Natural killer cell (primary cell): ENCODE data around the gene ZNF562. TPM values are rescaled to one million over a fixed set of nuclear protein-coding genes. Genes with fewer than 3 reads are reported as not detected.

ENCODE experiments used
- ATAC-seq, 3 donors: fragments of 150-1000 bp in 2 of 3; fragments of 200-7000 bp in 1 of 3; cut with Tn5 transposase; 1 replicate in 1 of 3; 2 replicates in 2 of 3; pipeline ENCODE4 v1.10.0; 2021; ENCODE audit warnings: mild to moderate bottlenecking in 2 of 3, moderate library complexity in 2 of 3
- DNase-seq, 2 donors: peaks; one replicate each; pipeline versions ENCODE4 v3.0.0 to v3.0.0-alpha.2; 2013 to 2021; ENCODE audit warnings: mixed read lengths in 1 of 2
- H3K27ac ChIP-seq: one replicate; pipeline ENCODE4 v1.5.1; 2013; ENCODE audit warnings: mild to moderate bottlenecking, low read length
- H3K27me3 ChIP-seq: one replicate; pipeline ENCODE4 v1.6.1; 2013; ENCODE audit warnings: low read length; ENCODE audit not compliant: control insufficient read depth, insufficient read depth
- H3K36me3 ChIP-seq: one replicate; pipeline ENCODE4 v1.6.1; 2013; ENCODE audit warnings: low read length; ENCODE audit not compliant: control insufficient read depth, insufficient read depth
- H3K4me1 ChIP-seq: one replicate; pipeline ENCODE4 v1.6.1; 2013; ENCODE audit warnings: low read length; ENCODE audit not compliant: control insufficient read depth, insufficient read depth
- H3K4me3 ChIP-seq: one replicate; pipeline ENCODE4 v1.5.1; 2013; ENCODE audit warnings: low read length
- H3K9me3 ChIP-seq: one replicate; pipeline ENCODE4 v1.6.1; 2013; ENCODE audit warnings: low read length; ENCODE audit not compliant: control insufficient read depth, insufficient read depth
- H3K27ac Mint-ChIP-seq, 2 donors: one replicate each; pipeline ENCODE4 v1.8.0; 2022; ENCODE audit warnings: mild to moderate bottlenecking in 2 of 2, mixed read lengths in 2 of 2, moderate library complexity in 1 of 2
- H3K27me3 Mint-ChIP-seq, 2 donors: one replicate each; pipeline ENCODE4 v1.8.0; 2022; ENCODE audit warnings: low read depth in 2 of 2, mixed read lengths in 2 of 2
- H3K36me3 Mint-ChIP-seq: one replicate; pipeline ENCODE4 v1.8.0; 2022; ENCODE audit warnings: mixed read lengths
- H3K4me1 Mint-ChIP-seq, 2 donors: one replicate each; pipeline ENCODE4 v1.8.0; 2022; ENCODE audit warnings: mixed read lengths in 2 of 2
- H3K4me3 Mint-ChIP-seq: one replicate; pipeline ENCODE4 v1.8.0; 2022; ENCODE audit warnings: mild to moderate bottlenecking, moderate library complexity, mixed read lengths
- H3K9me3 Mint-ChIP-seq, 2 donors: one replicate each; pipeline ENCODE4 v1.8.0; 2022; ENCODE audit warnings: mixed read lengths in 2 of 2
- WGBS: methylation state at CpG from one replicate; pipeline ENCODE4 v1.1.7; 2013; ENCODE audit warnings: missing lambda C conversion rate; ENCODE audit not compliant: insufficient coverage; 5-methylcytosine and 5-hydroxymethylcytosine counted together
- intact Hi-C: fragments of 100-400 bp; cut with micrococcal nuclease; formaldehyde crosslinking; loops from one replicate; pipeline ENCODE4 v1.14.2; 2022
- total RNA-seq, 4 donors: library from RNA; stranded (reverse); fragments of 120-200 nt in 1 of 4; gene quantifications; one replicate each; pipeline versions ENCODE4 v1.2.3 to v1.2.4, GENCODE V29; 2013 to 2022
- TF ChIP-seq, protein P1 (sequence below): fragments of 200-600 bp; IDR thresholded peaks from one replicate; pipeline ENCODE4 v1.8.0; 2022; ENCODE audit warnings: antibody characterized with exemption

Gene ZNF562
- total RNA-seq, 3 donors from 2014 or later (not counting 1 experiment from before 2014, with no cell fraction given), result 21.6 to 25.3 (median 23.1) TPM

DNA sequence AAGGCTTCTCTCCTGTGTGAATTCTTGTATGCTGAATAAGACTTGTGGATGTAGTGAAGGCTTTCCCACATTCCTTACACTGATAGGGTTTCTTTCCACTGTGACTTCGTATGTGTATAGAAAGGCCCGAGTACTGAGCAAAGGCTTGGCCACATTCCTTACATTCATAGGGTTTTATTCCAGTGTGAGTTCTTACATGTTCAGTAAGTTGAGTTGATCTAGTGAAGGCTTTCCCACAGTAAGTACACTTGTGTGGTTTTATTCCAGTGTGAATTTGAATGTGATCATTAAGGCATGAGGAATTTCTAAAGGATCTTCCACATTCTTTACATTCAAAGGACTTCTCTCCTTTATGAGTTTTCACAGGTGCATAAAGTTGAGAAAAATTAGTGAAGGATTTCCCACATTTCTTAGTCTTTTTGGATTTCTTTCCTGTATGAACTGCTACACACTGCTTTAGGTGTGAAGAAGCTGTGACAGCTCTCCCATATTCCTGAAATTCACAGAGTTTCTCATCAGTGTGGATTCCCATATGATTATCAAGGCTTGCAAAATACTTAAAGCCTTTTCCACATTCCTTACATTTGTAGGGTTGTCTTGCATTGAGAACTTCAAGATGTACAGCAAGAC is 64.3 kb downstream of the ZNF562 start:
- H3K9me3 Mint-ChIP-seq, result peaks cover 3 to 9% of the 10 kb centered on the region in 2 donors
- H3K4me3 Mint-ChIP-seq, result no peak overlapping the region
- no peaks in the 10 kb centered on the region for H3K4me1 Mint-ChIP-seq
- Histone ChIP-seq H3K9me3 (peaks cover 44% of the 10 kb centered on the region), H3K27me3 (no peaks in the 10 kb centered on the region), H3K27ac (no peak overlapping the region), H3K4me1 (no peaks in the 10 kb centered on the region), H3K36me3 (peaks cover 51% of the 10 kb centered on the region), H3K4me3 (no peak overlapping the region)
- H3K36me3 Mint-ChIP-seq, result peaks cover 52% of the 10 kb centered on the region
- ATAC-seq (no peak), DNase-seq (no peak)
- 100% methylated on average over 1 of the region's 2 CpGs for WGBS
- intact Hi-C loops, result no loop called here
- H3K27ac Mint-ChIP-seq, result no peak overlapping the region
- H3K27me3 Mint-ChIP-seq, result no peaks in the 10 kb centered on the region
- TF ChIP-seq, protein P1, sequence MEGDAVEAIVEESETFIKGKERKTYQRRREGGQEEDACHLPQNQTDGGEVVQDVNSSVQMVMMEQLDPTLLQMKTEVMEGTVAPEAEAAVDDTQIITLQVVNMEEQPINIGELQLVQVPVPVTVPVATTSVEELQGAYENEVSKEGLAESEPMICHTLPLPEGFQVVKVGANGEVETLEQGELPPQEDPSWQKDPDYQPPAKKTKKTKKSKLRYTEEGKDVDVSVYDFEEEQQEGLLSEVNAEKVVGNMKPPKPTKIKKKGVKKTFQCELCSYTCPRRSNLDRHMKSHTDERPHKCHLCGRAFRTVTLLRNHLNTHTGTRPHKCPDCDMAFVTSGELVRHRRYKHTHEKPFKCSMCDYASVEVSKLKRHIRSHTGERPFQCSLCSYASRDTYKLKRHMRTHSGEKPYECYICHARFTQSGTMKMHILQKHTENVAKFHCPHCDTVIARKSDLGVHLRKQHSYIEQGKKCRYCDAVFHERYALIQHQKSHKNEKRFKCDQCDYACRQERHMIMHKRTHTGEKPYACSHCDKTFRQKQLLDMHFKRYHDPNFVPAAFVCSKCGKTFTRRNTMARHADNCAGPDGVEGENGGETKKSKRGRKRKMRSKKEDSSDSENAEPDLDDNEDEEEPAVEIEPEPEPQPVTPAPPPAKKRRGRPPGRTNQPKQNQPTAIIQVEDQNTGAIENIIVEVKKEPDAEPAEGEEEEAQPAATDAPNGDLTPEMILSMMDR, result no peak

DNA sequence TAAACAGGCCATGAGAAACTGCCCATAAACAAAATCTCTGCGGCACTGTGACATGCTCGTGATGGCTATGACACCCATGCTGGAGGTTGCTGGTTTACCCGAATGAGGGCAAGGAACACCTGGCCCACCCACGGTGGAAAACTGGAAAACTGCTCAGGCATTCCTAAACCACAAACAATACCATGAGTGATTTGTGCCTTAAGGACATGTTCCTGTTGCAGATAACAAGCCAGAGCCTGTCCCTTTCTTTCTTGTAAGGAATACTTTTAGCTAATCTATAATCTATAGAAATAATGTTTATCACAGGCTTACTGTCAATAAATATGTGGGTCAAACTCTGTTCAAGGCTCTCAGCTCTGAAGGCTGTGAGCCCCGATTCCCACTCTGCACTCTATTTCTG is 66.0 kb downstream of the ZNF562 start:
- H3K27me3 ChIP-seq, result no peaks in the 10 kb centered on the region
- TF ChIP-seq, protein P1, result no peak
- ATAC-seq, result no peak
- DNase-seq, result no peak
- no peaks in the 10 kb centered on the region for H3K4me1 Mint-ChIP-seq
- over 99% methylated on average over 5 of the region's 5 CpGs for WGBS
- H3K9me3 ChIP-seq, result peaks cover 48% of the 10 kb centered on the region
- peaks cover 36% of the 10 kb centered on the region for H3K36me3 ChIP-seq
- H3K9me3 Mint-ChIP-seq, result peaks cover 3 to 11% of the 10 kb centered on the region in 2 donors
- no peaks in the 10 kb centered on the region for H3K4me1 ChIP-seq
- H3K27ac ChIP-seq, result no peak overlapping the region
- no peak overlapping the region for H3K4me3 ChIP-seq
- intact Hi-C loops, result no loop called here
- H3K27ac Mint-ChIP-seq, result no peak overlapping the region
- H3K4me3 Mint-ChIP-seq, result no peak overlapping the region
- no peaks in the 10 kb centered on the region for H3K27me3 Mint-ChIP-seq
- peaks cover 44% of the 10 kb centered on the region for H3K36me3 Mint-ChIP-seq

DNA sequence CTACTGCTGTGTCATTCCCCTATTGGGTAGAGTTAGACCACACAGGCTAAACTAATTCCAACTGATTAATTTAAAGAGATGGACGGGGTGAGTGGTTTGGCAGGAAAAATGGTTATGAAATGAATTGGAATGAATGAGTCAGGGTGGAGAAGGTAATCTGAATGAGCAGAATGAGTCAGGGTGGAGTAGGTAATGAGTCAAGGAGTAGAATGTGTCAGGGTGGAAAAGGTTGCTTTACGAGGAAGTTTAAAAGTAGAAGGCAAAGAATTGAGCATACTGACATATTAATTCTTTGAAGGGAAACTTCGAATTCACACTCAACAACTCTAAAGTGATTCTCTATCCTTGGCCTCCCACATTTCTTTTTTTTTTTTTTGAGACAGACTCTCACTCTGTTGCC is 77.9 kb downstream of the ZNF562 start:
- Mint-ChIP-seq H3K4me3 (no peak overlapping the region), H3K9me3 (peaks cover 0 to 4% of the 10 kb centered on the region in 2 donors), H3K4me1 (no peaks in the 10 kb centered on the region), H3K27ac (no peak overlapping the region), H3K27me3 (peaks cover 9 to 15% of the 10 kb centered on the region in 2 donors), H3K36me3 (no peaks in the 10 kb centered on the region)
- Histone ChIP-seq H3K27ac (no peak overlapping the region), H3K36me3 (no peaks in the 10 kb centered on the region), H3K9me3 (peaks cover 10% of the 10 kb centered on the region), H3K4me3 (no peak overlapping the region), H3K27me3 (no peaks in the 10 kb centered on the region), H3K4me1 (no peaks in the 10 kb centered on the region)
- ATAC-seq (no peak), DNase-seq (no peak)
- WGBS, result 77% methylated on average over 2 of the region's 3 CpGs
- intact Hi-C loops, result no loop called here
- TF ChIP-seq, protein P1, result no peak

Other genes starting within 250 kb of the ZNF562 start
- 100 to 1,000 TPM in 2 of 3 donors, 10 to 100 TPM in 1; 89.9 to 108 (median 104) TPM for gene ZNF266, start 239.5 kb downstream of the ZNF562 start, total RNA-seq
- gene ZNF560, start 176.5 kb downstream of the ZNF562 start, total RNA-seq, result not detected
- 10 to 100 TPM; 14.1 to 17.3 (median 14.4) TPM for gene ZNF426, start 136.5 kb downstream of the ZNF562 start, total RNA-seq
- 10 to 100 TPM; 32.9 to 35.7 (median 33.1) TPM for gene ZNF121, start 90.6 kb downstream of the ZNF562 start, total RNA-seq
- gene ZNF561, start 53.9 kb downstream of the ZNF562 start, total RNA-seq, result 10 to 100 TPM; 32.2 to 47.3 (median 36.9) TPM
- 10 to 100 TPM in 2 of 3 donors, 1 to 10 TPM in 1; 9.8 to 15.6 (median 12.8) TPM for gene ZNF846, start 93.6 kb upstream of the ZNF562 start, total RNA-seq
- 10 to 100 TPM; 36.9 to 46.8 (median 43.6) TPM for gene FBXL12, start 144.0 kb upstream of the ZNF562 start, total RNA-seq
- 100 to 1,000 TPM; 193 to 239 (median 194) TPM for gene UBL5, start 152.8 kb upstream of the ZNF562 start, total RNA-seq
- gene PIN1, start 160.2 kb upstream of the ZNF562 start, total RNA-seq, result 10 to 100 TPM; 68.3 to 82.6 (median 74.8) TPM